ENCODE measurements around the gene E2F3.

- TF ChIP-seq, protein P1, sequence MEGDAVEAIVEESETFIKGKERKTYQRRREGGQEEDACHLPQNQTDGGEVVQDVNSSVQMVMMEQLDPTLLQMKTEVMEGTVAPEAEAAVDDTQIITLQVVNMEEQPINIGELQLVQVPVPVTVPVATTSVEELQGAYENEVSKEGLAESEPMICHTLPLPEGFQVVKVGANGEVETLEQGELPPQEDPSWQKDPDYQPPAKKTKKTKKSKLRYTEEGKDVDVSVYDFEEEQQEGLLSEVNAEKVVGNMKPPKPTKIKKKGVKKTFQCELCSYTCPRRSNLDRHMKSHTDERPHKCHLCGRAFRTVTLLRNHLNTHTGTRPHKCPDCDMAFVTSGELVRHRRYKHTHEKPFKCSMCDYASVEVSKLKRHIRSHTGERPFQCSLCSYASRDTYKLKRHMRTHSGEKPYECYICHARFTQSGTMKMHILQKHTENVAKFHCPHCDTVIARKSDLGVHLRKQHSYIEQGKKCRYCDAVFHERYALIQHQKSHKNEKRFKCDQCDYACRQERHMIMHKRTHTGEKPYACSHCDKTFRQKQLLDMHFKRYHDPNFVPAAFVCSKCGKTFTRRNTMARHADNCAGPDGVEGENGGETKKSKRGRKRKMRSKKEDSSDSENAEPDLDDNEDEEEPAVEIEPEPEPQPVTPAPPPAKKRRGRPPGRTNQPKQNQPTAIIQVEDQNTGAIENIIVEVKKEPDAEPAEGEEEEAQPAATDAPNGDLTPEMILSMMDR (IDR thresholded peaks at IDR 0.05): no peak
- TF ChIP-seq POLR2A (IDR thresholded peaks at IDR 0.05): no peak
Observed at GRCh38 chr6:20440296-20440695, 38.6 kb downstream of the E2F3 start.
